K562 (cell line): ENCODE measurements around the gene NR1I3. TPM values are rescaled to one million over a fixed set of nuclear protein-coding genes. Genes with fewer than 3 reads are reported as not detected.

Source experiments
- ADNP ChIP-seq: fragments of 200-800 bp; sonication (Bioruptor generic); IDR thresholded peaks from 2 replicates; pipeline ENCODE4 v1.6.1; 2016; ENCODE audit warnings: missing genetic modification characterization, missing compliant biosample characterization
- CREM ChIP-seq: IDR thresholded peaks from 2 replicates; pipeline ENCODE4 v1.6.1; 2014; ENCODE audit warnings: antibody characterized with exemption, low read depth
- CTCFL ChIP-seq: IDR thresholded peaks from 2 replicates; pipeline ENCODE4 v1.6.1; 2011; ENCODE audit warnings: borderline replicate concordance, low read depth, mild to moderate bottlenecking, moderate library complexity, low read length; ENCODE audit not compliant: insufficient read depth, poor library complexity, severe bottlenecking
- PHB2 ChIP-seq: fragments of 450-650 bp; IDR thresholded peaks from 2 replicates; pipeline ENCODE4 v1.6.1; 2017; ENCODE audit warnings: low read depth
- PTTG1 ChIP-seq: fragments of 450-650 bp; IDR thresholded peaks from 2 replicates; pipeline ENCODE4 v1.6.1; 2016; ENCODE audit warnings: low read depth, mild to moderate bottlenecking, missing genetic modification characterization, missing compliant biosample characterization
- RBBP5 ChIP-seq: fragments of 200-600 bp; sonication (generic); IDR thresholded peaks from 2 replicates; pipeline ENCODE4 v1.6.1; 2012; ENCODE audit warnings: borderline replicate concordance, mild to moderate bottlenecking, low read length, control low read depth, inconsistent platforms; ENCODE audit not compliant: insufficient read depth, poor library complexity, severe bottlenecking
- RNF2 ChIP-seq: sonication (generic); IDR thresholded peaks from 2 replicates; pipeline ENCODE4 v1.6.1; 2016
- ZNF318 ChIP-seq, 2 experiments: fragments of 450-650 bp; IDR thresholded peaks; 2 replicates each; pipeline ENCODE4 v1.6.1; 2016; ENCODE audit warnings: mild to moderate bottlenecking in 2 of 2, borderline replicate concordance in 1 of 2, low read depth in 1 of 2, moderate library complexity in 1 of 2
- ZNF76 ChIP-seq: fragments of 250-450 bp; sonication (Bioruptor Pico); IDR thresholded peaks from 2 replicates; pipeline ENCODE4 v1.4.0; 2020; ENCODE audit warnings: mild to moderate bottlenecking, moderate library complexity, borderline replicate concordance
- polyA plus RNA-seq, 8 experiments: library from polyadenylated mRNA; depleted of rRNA in 4 of 8; stranded (reverse) in 5 of 8; unstranded in 3 of 8; fragments of >200 nt; fragmentation: Nextera tagmentation in 2 of 8; fragmentation: Illumina TruSeq in 1 of 8; extraction: Ambion mirVana in 2 of 8; extraction: Trizol in 1 of 8; gene quantifications; 2 replicates each; pipeline versions ENCODE4 v1.2.1 to v1.2.3, GENCODE V29; 2011 to 2014; ENCODE audit warnings: inconsistent platforms in 1 of 8, missing spikeins in 1 of 8
- total RNA-seq, 7 experiments: library from RNA; depleted of rRNA in 6 of 7; stranded (reverse); fragments of >200 nt in 6 of 7; fragmentation: Illumina TruSeq in 2 of 7; extraction: Trizol in 2 of 7; gene quantifications; 2 replicates each; pipeline versions ENCODE4 v1.2.1 to v1.2.3, GENCODE V29; 2011 to 2021; ENCODE audit warnings: low replicate concordance in 1 of 7
- TF ChIP-seq, protein P1 (sequence below), 2 experiments: IDR thresholded peaks; 2 replicates each; pipeline ENCODE4 v1.6.1; 2011; ENCODE audit warnings: borderline replicate concordance in 1 of 2, control low read depth in 1 of 2, low read depth in 1 of 2, low read length in 1 of 2, mild to moderate bottlenecking in 1 of 2, mixed read lengths in 1 of 2, moderate library complexity in 1 of 2; ENCODE audit not compliant: insufficient read depth in 1 of 2, insufficient read length in 1 of 2, poor library complexity in 1 of 2, severe bottlenecking in 1 of 2; ENCODE audit errors: extremely low read depth in 1 of 2
- TF ChIP-seq, protein P2 (sequence below): fragments of 450-650 bp; formaldehyde crosslinking; IDR thresholded peaks from 2 replicates; pipeline ENCODE4 v1.4.0; 2020; ENCODE audit warnings: mild to moderate bottlenecking, moderate library complexity
- TF ChIP-seq, protein P3 (sequence below): sonication (generic); formaldehyde crosslinking; IDR thresholded peaks from 2 replicates; pipeline ENCODE4 v1.8.0; 2022; ENCODE audit warnings: missing genetic modification reagents, mild to moderate bottlenecking, moderate library complexity, borderline replicate concordance

NR1I3 gene
- total and polyA plus RNA-seq, 9 of the 15 experiments (the other 6 are each of a cell fraction or from before 2014, with no cell fraction given) = 0.11 TPM; not detected in 8

GRCh38 chr1:161193561-161194235, 44.3 kb downstream of the NR1I3 start (continued):
- TF ChIP-seq ADNP (tag) (no peak), PHB2 (no peak), RBBP5 (no peak), ZNF318 (IDR thresholded peaks at IDR 0.05; ENCODE audit: borderline replicate concordance in 1 of 2, low read depth in 1 of 2) (no peak), CREM (no peak), RNF2 (no peak), ZNF76 (no peak), CTCFL (no peak), PTTG1 (tag) (no peak)
- TF ChIP-seq, protein P1, sequence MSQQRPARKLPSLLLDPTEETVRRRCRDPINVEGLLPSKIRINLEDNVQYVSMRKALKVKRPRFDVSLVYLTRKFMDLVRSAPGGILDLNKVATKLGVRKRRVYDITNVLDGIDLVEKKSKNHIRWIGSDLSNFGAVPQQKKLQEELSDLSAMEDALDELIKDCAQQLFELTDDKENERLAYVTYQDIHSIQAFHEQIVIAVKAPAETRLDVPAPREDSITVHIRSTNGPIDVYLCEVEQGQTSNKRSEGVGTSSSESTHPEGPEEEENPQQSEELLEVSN (IDR thresholded peaks at IDR 0.05; ENCODE audit: borderline replicate concordance in 1 of 2, extremely low read depth in 1 of 2, insufficient read depth in 1 of 2, insufficient read length in 1 of 2, low read depth in 1 of 2, low read length in 1 of 2, poor library complexity in 1 of 2, severe bottlenecking in 1 of 2) = no peak
- TF ChIP-seq, protein P2, sequence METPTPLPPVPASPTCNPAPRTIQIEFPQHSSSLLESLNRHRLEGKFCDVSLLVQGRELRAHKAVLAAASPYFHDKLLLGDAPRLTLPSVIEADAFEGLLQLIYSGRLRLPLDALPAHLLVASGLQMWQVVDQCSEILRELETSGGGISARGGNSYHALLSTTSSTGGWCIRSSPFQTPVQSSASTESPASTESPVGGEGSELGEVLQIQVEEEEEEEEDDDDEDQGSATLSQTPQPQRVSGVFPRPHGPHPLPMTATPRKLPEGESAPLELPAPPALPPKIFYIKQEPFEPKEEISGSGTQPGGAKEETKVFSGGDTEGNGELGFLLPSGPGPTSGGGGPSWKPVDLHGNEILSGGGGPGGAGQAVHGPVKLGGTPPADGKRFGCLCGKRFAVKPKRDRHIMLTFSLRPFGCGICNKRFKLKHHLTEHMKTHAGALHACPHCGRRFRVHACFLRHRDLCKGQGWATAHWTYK (CRISPR knock-in tag) = no peak
- TF ChIP-seq, protein P3, sequence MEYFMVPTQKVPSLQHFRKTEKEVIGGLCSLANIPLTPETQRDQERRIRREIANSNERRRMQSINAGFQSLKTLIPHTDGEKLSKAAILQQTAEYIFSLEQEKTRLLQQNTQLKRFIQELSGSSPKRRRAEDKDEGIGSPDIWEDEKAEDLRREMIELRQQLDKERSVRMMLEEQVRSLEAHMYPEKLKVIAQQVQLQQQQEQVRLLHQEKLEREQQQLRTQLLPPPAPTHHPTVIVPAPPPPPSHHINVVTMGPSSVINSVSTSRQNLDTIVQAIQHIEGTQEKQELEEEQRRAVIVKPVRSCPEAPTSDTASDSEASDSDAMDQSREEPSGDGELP (CRISPR knock-in tag) = no peak
